Panc1 (cell line): ENCODE measurements around the gene UBAC2.

Source experiments
- CTCF ChIP-seq: fragments of 450-650 bp; IDR thresholded peaks from 2 replicates; pipeline ENCODE4 v1.5.1; 2017; ENCODE audit warnings: mild to moderate bottlenecking
- POLR2AphosphoS5 ChIP-seq: IDR thresholded peaks from 2 replicates; pipeline ENCODE4 v1.6.1; 2012; ENCODE audit warnings: mild to moderate bottlenecking, low read depth, low read length, moderate library complexity

- TF ChIP-seq CTCF (no peak), POLR2AphosphoS5 (no peak)
Observed at GRCh38 chr13:99261059-99261458, 60.4 kb downstream of the UBAC2 start.
